Aorta (tissue), 5 donors: ENCODE results near the gene IL27RA. TPM values are rescaled to one million over a fixed set of nuclear protein-coding genes. Genes with fewer than 3 reads are reported as not detected.
A peak's percentile ranks its signal among the peaks of the same experiment; 100 is the strongest.

Source experiments
- ATAC-seq: fragments of 200-7000 bp; cut with Tn5 transposase; one replicate; pipeline ENCODE4 v1.9.1; 2022; ENCODE audit warnings: moderate library complexity; ENCODE audit not compliant: low FRiP score
- DNase-seq, 2 donors: peaks; one replicate each; pipeline ENCODE4 v3.0.0-alpha.2; 2020
- H3K27ac ChIP-seq, 2 donors: one replicate each; pipeline ENCODE4 v1.5.1; 2013; ENCODE audit warnings: low read length in 2 of 2, mild to moderate bottlenecking in 2 of 2, moderate library complexity in 2 of 2, control low read depth in 1 of 2, inconsistent platforms in 1 of 2, low read depth in 1 of 2
- H3K27me3 ChIP-seq, 2 donors: one replicate each; pipeline ENCODE4 v1.6.1; 2013; ENCODE audit warnings: control low read depth in 1 of 2, low read length in 1 of 2, mild to moderate bottlenecking in 1 of 2, moderate library complexity in 1 of 2; ENCODE audit not compliant: insufficient read depth in 2 of 2, control insufficient read depth in 1 of 2
- H3K36me3 ChIP-seq, 2 donors: one replicate each; pipeline ENCODE4 v1.6.1; 2013; ENCODE audit warnings: control low read depth in 1 of 2, low read length in 1 of 2, mild to moderate bottlenecking in 1 of 2; ENCODE audit not compliant: insufficient read depth in 2 of 2, control insufficient read depth in 1 of 2
- H3K4me1 ChIP-seq, 2 donors: one replicate each; pipeline ENCODE4 v1.6.1; 2013; ENCODE audit warnings: low read length in 2 of 2, control low read depth in 1 of 2, mild to moderate bottlenecking in 1 of 2, moderate library complexity in 1 of 2; ENCODE audit not compliant: insufficient read depth in 2 of 2, control insufficient read depth in 1 of 2
- H3K4me3 ChIP-seq, 2 donors: one replicate each; pipeline ENCODE4 v1.5.1; 2013; ENCODE audit warnings: low read length in 2 of 2, control low read depth in 1 of 2, mild to moderate bottlenecking in 1 of 2
- H3K9me3 ChIP-seq: one replicate; pipeline ENCODE4 v1.6.1; 2013; ENCODE audit warnings: mild to moderate bottlenecking, low read length; ENCODE audit not compliant: control insufficient read depth
- WGBS, 2 donors: extraction: QIAGEN DNeasy Blood & Tissue Kit; methylation state at CpG; one replicate each; pipeline ENCODE4 v1.1.7; 2013; 5-methylcytosine and 5-hydroxymethylcytosine counted together
- intact Hi-C, 2 donors: fragments of 100-400 bp; cut with DNase I; formaldehyde crosslinking; loops; one replicate each; pipeline versions ENCODE4 v1.14.2 to v1.15.0; 2022
- polyA plus RNA-seq, 2 donors: library from polyadenylated mRNA; stranded (reverse); fragments of 200-250 nt; gene quantifications; one replicate each; pipeline ENCODE4 v1.2.3, GENCODE V29; 2013
- total RNA-seq, 2 donors: library from RNA; stranded (reverse); fragmentation: NEBNext Ultra II Directional; extraction: Animal tissue kit (Norgen Biotek cat#: 25700); gene quantifications; one replicate each; pipeline ENCODE4 v1.2.1, GENCODE V29; 2021
- donor health status: healthy with polysubstance abuse.
- donor health status: Bipolar disorder and iron deficiency.
- donor health status: DM: no; HTN: no; CAD: no.
- donor health status: DM: no; HTN: no; CAD: no.
- donor health status: DM: yes; HTN: yes; CAD: no.

The IL27RA gene
- total and polyA plus RNA-seq, 4 donors = 0.36 to 5.5 (median 2.0) TPM

- intact Hi-C loops = no loop called here
- no peak overlapping the region for H3K27ac ChIP-seq
- WGBS, 2 donors = 68 to 81% methylated on average over 2 of the region's 2 CpGs
- H3K36me3 ChIP-seq = no peaks in the 10 kb centered on the region
- no peaks in the 10 kb centered on the region for H3K27me3 ChIP-seq
- H3K9me3 ChIP-seq = no peaks in the 10 kb centered on the region
- H3K4me1 ChIP-seq = no peaks in the 10 kb centered on the region
- no peak for ATAC-seq
- DNase-seq = no peak
- no peak overlapping the region for H3K4me3 ChIP-seq
Measured at GRCh38 chr19:14066134-14066533, 34.6 kb downstream of the IL27RA start.

GRCh38 chr19:14070268-14071050 is 38.9 kb downstream of the IL27RA start:
- ATAC-seq (no peak), DNase-seq (no peak)
- WGBS, 2 donors = 97% methylated on average over 43 of the region's 43 CpGs
- no peaks in the 10 kb centered on the region for H3K4me1 ChIP-seq
- H3K4me3 ChIP-seq = no peak overlapping the region
- H3K27ac ChIP-seq = no peak overlapping the region
- intact Hi-C loops = loop anchor here in 1 of 2 donors (10.0 kb wide), 1 partner anchor 296 kb away; the partner anchor contains the start of gene C19orf53
- H3K27me3 ChIP-seq = no peaks in the 10 kb centered on the region
- H3K36me3 ChIP-seq = no peaks in the 10 kb centered on the region
- H3K9me3 ChIP-seq = no peaks in the 10 kb centered on the region

- no peaks in the 10 kb centered on the region for H3K27me3 ChIP-seq
- no peak for DNase-seq
- WGBS, 2 donors = 0 to 1% methylated on average over 42 to 51 of the region's 51 CpGs
- peak within 1 kb of the TSS; percentile 52 to 67 for H3K4me3 ChIP-seq
- no peaks in the 10 kb centered on the region for H3K4me1 ChIP-seq
- peak; percentile 8 for ATAC-seq
- peak within 1 kb of the TSS in 1 of 2 donors; percentile 69 for H3K27ac ChIP-seq
- intact Hi-C loops = loop anchor here (2.0 to 10.0 kb wide), 2 partner anchors 192 to 298 kb away; partner anchors contain the start of gene C19orf53 (in 1 of the 2)
- no peaks in the 10 kb centered on the region for H3K9me3 ChIP-seq
- H3K36me3 ChIP-seq = no peaks in the 10 kb centered on the region
Measured at GRCh38 chr19:14072535-14073260, 41.1 kb downstream of the IL27RA start, which contains the start of gene MISP3. Gene MISP3, plus strand, starts transcription at chr19:14072786. Its CDS starts 524 bp downstream, at chr19:14073310.

- peak overlapping the region; percentile 52 to 67 for H3K4me3 ChIP-seq
- intact Hi-C loops = loop anchor here (2.0 to 10.0 kb wide), 2 partner anchors 193 to 299 kb away; partner anchors contain the start of gene C19orf53 (in 1 of the 2)
- DNase-seq (peak; percentile 85 to 92), ATAC-seq (peak; percentile 65)
- H3K9me3 ChIP-seq = no peaks in the 10 kb centered on the region
- H3K4me1 ChIP-seq = no peaks in the 10 kb centered on the region
- H3K36me3 ChIP-seq = no peaks in the 10 kb centered on the region
- peak overlapping the region; percentile 30 to 69 for H3K27ac ChIP-seq
- H3K27me3 ChIP-seq = no peaks in the 10 kb centered on the region
- WGBS, 2 donors = 1% methylated on average over 86 to 106 of the region's 106 CpGs
Measured at GRCh38 chr19:14073261-14073924, 41.8 kb downstream of the IL27RA start.

- no peaks in the 10 kb centered on the region for H3K9me3 ChIP-seq
- H3K4me1 ChIP-seq = no peaks in the 10 kb centered on the region
- intact Hi-C loops = loop anchor here (1.0 to 10.0 kb wide), 3 partner anchors 193 to 299 kb away; partner anchors contain the start of gene C19orf53 (in 1 of the 2)
- H3K27ac ChIP-seq = peak overlapping the region; percentile 30 to 69
- DNase-seq (no peak), ATAC-seq (peak; percentile 30)
- H3K36me3 ChIP-seq = no peaks in the 10 kb centered on the region
- H3K4me3 ChIP-seq = peak overlapping the region; percentile 29 to 52
- no peaks in the 10 kb centered on the region for H3K27me3 ChIP-seq
- WGBS, 2 donors = 1% methylated on average over 42 to 44 of the region's 44 CpGs
Measured at GRCh38 chr19:14073925-14074838, 42.6 kb downstream of the IL27RA start.

GRCh38 chr19:14078411-14078810 is 46.8 kb downstream of the IL27RA start:
- Histone ChIP-seq H3K4me1 (no peaks in the 10 kb centered on the region), H3K27ac (no peak overlapping the region), H3K9me3 (no peaks in the 10 kb centered on the region), H3K4me3 (no peak overlapping the region), H3K36me3 (no peaks in the 10 kb centered on the region), H3K27me3 (no peaks in the 10 kb centered on the region)
- no peak for DNase-seq
- 82 to 86% methylated on average over 2 of the region's 2 CpGs for WGBS, 2 donors
- ATAC-seq = no peak
- intact Hi-C loops = loop anchor here (5.0 to 10.0 kb wide), 2 partner anchors 59 to 304 kb away; partner anchors contain the start of genes ASF1B (in 1 of the 2) and C19orf53 (in 1 of the 2)

- WGBS, 2 donors = 0 to 1% methylated on average over 50 of the region's 50 CpGs
- no peaks in the 10 kb centered on the region for H3K9me3 ChIP-seq
- H3K4me3 ChIP-seq = peak overlapping the region; percentile 68 to 80
- peak; percentile 96 for ATAC-seq
- no peaks in the 10 kb centered on the region for H3K36me3 ChIP-seq
- intact Hi-C loops = loop anchor here (5.0 kb wide), 2 partner anchors 36 to 56 kb away; partner anchors contain the start of genes PRKACA (in 2 of the 2) and ASF1B (in 1 of the 2)
- no peaks in the 10 kb centered on the region for H3K27me3 ChIP-seq
- no peaks in the 10 kb centered on the region for H3K4me1 ChIP-seq
- peak overlapping the region; percentile 80 to 83 for H3K27ac ChIP-seq
- DNase-seq = peak; percentile 99 to 100
Measured at GRCh38 chr19:14080887-14081796, 49.6 kb downstream of the IL27RA start.
